GM19193 (cell line): ENCODE data around the gene PIR.

Experiments used
- POLR2A ChIP-seq: IDR thresholded peaks from 4 replicates; pipeline ENCODE4 v1.6.1; 2011; ENCODE audit not compliant: insufficient read depth, insufficient read length; ENCODE audit errors: extremely low read depth

PIR gene

GRCh38 chrX:15410947-15411346 lies 82.2 kb downstream of the PIR start:
- no peak for TF ChIP-seq POLR2A

- TF ChIP-seq POLR2A: no peak
These were observed 82.7 kb downstream of the PIR start for GRCh38 chrX:15410430-15410829.

DNA sequence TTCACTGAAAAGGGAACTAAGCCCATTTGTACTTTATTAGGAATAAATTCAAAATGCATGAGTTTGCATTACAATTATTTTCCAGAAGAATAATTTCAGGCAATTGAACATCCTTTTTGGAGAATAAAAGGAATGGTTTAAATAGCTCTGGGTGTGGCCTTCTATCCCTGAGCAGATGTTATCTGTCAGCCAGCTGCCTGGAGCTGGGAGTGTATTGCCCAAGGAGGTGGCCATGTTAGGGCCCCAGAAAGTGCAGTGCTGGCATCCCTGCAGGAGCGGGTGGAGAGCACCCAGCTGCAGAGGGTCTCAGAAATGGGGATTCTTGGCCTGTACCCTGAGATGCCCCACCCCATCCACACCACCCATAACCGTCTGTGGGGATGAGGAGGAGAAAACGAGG lies 87.3 kb downstream of the PIR start:
- TF ChIP-seq POLR2A: no peak

GRCh38 chrX:15404401-15405096 lies 88.6 kb downstream of the PIR start:
- no peak for TF ChIP-seq POLR2A

GRCh38 chrX:15401378-15401777 lies 91.8 kb downstream of the PIR start:
- TF ChIP-seq POLR2A: no peak

- TF ChIP-seq POLR2A: no peak
These were observed 93.2 kb downstream of the PIR start for GRCh38 chrX:15399962-15400391.

DNA sequence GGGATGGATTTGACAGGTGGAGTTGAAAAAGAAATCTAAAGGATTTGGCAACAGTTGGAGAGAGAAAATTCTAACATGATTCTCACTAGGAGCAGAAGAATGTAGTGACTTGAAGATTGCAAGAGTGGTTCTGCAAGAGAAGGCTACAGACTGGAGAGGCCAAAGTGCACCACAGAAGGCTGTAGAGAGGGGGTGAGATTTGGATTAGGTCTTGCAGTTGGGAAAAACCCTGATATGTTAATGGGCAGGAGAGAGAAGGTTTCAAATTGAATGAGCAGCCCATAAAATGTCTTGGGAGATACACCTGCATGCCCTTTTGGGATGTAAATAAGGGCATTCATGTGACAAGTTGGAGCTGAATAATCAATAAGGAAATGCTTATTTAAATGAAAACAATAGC lies 94.3 kb downstream of the PIR start:
- TF ChIP-seq POLR2A: no peak

- no peak for TF ChIP-seq POLR2A
These were observed 97.3 kb downstream of the PIR start for GRCh38 chrX:15395789-15396188.

DNA sequence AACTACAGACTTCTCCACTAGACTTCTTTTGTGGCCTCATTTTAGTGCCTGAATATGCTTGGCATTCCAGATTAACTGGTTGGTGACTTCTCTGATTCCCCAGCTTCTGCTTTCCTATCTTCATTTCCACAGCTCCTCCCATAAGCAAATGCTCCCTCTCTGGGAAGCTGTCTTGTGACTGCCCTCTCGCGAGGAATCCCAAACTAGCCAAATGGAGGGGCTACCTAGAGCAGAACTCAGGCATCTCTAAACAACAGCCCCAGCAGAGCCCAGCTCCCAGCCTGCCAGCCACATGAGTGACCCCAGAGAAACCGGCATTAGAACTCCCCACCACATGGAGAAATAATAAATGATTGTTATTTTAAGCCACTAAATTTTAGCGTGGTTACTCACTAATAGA lies 101.3 kb downstream of the PIR start:
- no peak for TF ChIP-seq POLR2A

- TF ChIP-seq POLR2A: no peak
These were observed 108.8 kb downstream of the PIR start, which contains the start of gene VEGFD for GRCh38 chrX:15384304-15384703. VEGFD (minus strand) TSS chrX:15384413; CDS start chrX:15383946, 467 bp downstream.

- no peak for TF ChIP-seq POLR2A
These were observed 110.3 kb downstream of the PIR start for GRCh38 chrX:15382813-15383212.

GRCh38 chrX:15376956-15377355 lies 116.2 kb downstream of the PIR start:
- no peak for TF ChIP-seq POLR2A

DNA sequence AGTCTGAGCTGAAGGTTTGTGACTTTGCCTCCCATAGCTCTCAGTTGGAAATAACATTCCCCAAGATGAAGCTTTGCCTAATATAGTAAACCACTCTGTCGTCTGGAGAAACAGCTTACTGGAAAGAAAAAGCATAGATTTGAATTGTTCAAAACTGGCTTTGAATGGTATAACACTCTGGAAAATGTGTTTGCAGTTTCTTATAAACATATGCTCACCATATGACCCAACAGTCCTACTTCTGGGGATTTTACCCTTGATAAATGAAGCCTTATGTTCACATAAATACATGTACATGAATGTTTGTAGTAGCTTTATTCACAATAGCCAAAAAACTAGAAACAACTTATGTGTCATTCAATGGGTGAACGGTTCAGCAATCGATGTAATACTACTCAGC lies 119.2 kb downstream of the PIR start:
- TF ChIP-seq POLR2A: no peak

DNA sequence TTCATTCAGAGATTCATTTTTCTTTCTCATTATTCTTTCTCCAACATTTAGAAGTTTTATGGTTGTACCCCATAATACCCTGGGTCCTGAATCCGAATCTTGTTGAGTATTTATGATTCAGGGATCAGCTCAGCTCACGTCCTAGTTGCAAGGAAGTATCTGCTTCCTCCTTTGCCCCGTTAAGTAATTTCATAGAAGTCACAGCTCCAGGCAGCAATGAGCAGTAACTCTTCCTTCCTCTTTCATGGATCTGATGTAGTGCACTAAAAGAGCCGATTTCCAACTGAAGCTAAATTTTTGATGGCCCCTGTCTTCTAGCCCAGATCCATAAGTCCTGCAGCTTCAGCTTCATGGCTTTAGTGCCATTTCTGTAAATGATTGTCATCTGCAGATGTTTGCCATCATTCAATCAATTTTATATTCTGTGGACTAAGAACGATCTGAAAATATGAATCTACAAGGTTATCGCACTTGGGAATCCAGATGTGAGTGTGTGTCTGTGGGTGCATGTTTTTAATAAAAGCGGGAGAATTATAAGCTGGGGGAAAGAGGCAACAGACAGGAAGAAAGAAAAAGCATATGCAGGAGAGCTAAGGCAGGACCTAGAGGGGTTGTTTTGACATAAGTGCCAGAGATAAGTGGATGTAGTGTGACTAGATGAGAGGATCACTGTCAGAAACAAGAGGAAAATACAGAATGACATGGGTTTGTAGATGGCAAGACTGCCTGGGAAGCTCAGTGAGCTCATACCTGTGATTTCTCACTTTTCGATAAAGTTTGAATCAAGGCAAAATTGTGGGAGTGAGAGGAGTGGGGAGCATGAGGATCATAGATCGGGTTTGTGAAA lies 126.4 kb downstream of the PIR start:
- TF ChIP-seq POLR2A: no peak

- TF ChIP-seq POLR2A: no peak
These were observed 133.4 kb downstream of the PIR start for GRCh38 chrX:15359701-15360100.

DNA sequence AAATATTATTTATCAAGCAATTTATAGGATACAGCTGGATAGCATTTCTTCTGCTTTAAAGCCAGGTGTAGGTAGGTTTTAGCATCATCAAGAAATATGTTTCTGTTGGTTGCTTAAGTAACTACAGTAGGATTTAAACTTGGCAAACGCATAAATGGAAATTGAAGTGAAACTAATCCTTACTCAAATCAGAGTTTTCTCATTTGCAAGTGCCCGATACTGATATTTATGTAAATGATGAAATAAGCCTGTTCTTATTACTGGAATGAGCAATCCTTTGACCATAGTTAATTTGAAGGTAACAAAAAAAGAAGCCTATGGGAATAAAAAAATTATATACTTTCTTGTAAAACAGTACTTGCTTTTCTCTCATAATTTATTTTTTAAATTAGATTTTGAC lies 134.6 kb downstream of the PIR start:
- no peak for TF ChIP-seq POLR2A
